Heart left ventricle (tissue), 13 donors: ENCODE measurements around the gene ZBTB7C.

Experiments used
- CTCF ChIP-seq, 12 donors: fragments of 200-600 bp; sonication (generic) in 4 of 12; IDR thresholded peaks; one replicate each; pipeline versions ENCODE4 v1.5.0 to v1.8.0; 2018 to 2022; ENCODE audit warnings: antibody characterized with exemption in 12 of 12, mild to moderate bottlenecking in 5 of 12
- POLR2A ChIP-seq, 2 donors: fragments of 450-650 bp; IDR thresholded peaks; one replicate each; pipeline ENCODE4 v1.6.1; 2017; ENCODE audit warnings: antibody characterized with exemption in 2 of 2, mild to moderate bottlenecking in 2 of 2, moderate library complexity in 2 of 2
- donor health status: ischemic (EF 13 %, LVEDD 7.1; RV severe dilation, severe dysfunction).
- donor health status: DM: no; HTN: yes; CAD: no.
- donor health status: DM: no; HTN: no; CAD: no.
- donor health status: ischemic (EF 25% LVEDD 6.9; RV normal size, moderate dysfunction).
- donor health status: ischemic (EF 25% LVEDD 5.7; RV mildly dilated, moderate dysfunction).
- donor health status: ischemic (EF 35%, LVEDD 5.7; RV mildly dilated, moderate dysfunction).
- donor health status: nonischemic (EF 11% LVEDD 7.7; RV severe dilation, severe dysfunction).
- donor health status: DM: yes; HTN: yes; CAD: no.
- donor health status: PGD.
- donor health status: ischemic (EF 29% LVEDD 5.4; RV normal size, mild dysfunction).
- donor health status: nonischemic (EF 23%, LVEDD 6.1; RV moderate dilation, normal function).

- TF ChIP-seq CTCF (IDR thresholded peaks at IDR 0.05): no peak
- TF ChIP-seq POLR2A (IDR thresholded peaks at IDR 0.05): no peak
These were observed 105.3 kb downstream of the ZBTB7C start for GRCh38 chr18:48303883-48304282.
